Right atrium auricular region (tissue), 2 donors: ENCODE data around the gene WSB1. TPM values are rescaled to one million over a fixed set of nuclear protein-coding genes. Genes with fewer than 3 reads are reported as not detected.

ENCODE experiments used
- DNase-seq: peaks from one replicate; pipeline ENCODE4 v3.0.0-alpha.2; 2019; ENCODE audit warnings: low spot score
- H3K27ac ChIP-seq, 2 donors: fragments of 200-600 bp; sonication (generic); 1 replicate in 1 of 2; 2 replicates in 1 of 2; pipeline ENCODE4 v1.5.1; 2016 to 2019
- H3K27me3 ChIP-seq, 2 donors: fragments of 200-600 bp; sonication (generic); one replicate each; pipeline versions ENCODE4 v1.5.1 to v1.6.0; 2017 to 2019
- H3K36me3 ChIP-seq: fragments of 200-600 bp; sonication (generic); one replicate; pipeline ENCODE4 v1.5.1; 2016
- H3K4me1 ChIP-seq, 2 donors: fragments of 200-600 bp; sonication (generic); one replicate each; pipeline versions ENCODE4 v1.5.1 to v1.6.0; 2017 to 2019
- H3K4me3 ChIP-seq, 2 donors: fragments of 200-600 bp; sonication (generic); 1 replicate in 1 of 2; 2 replicates in 1 of 2; pipeline ENCODE4 v1.5.1; 2017 to 2019; ENCODE audit warnings: mild to moderate bottlenecking in 1 of 2, moderate library complexity in 1 of 2
- H3K9me3 ChIP-seq, 2 donors: fragments of 200-600 bp; sonication (generic); one replicate each; pipeline ENCODE4 v1.5.1; 2019
- CTCF ChIP-seq, 2 donors: fragments of 200-600 bp; sonication (generic); IDR thresholded peaks; one replicate each; pipeline ENCODE4 v1.5.1; 2019; ENCODE audit warnings: antibody characterized with exemption in 2 of 2
- total RNA-seq, 2 donors: library from RNA; depleted of rRNA; stranded (reverse); fragments of >200 nt; gene quantifications; one replicate each; pipeline ENCODE4 v1.1.0, GENCODE V29; 2016

Gene WSB1
- total RNA-seq, 2 donors from 2014 or later, result 38.0 to 44.7 TPM

DNA sequence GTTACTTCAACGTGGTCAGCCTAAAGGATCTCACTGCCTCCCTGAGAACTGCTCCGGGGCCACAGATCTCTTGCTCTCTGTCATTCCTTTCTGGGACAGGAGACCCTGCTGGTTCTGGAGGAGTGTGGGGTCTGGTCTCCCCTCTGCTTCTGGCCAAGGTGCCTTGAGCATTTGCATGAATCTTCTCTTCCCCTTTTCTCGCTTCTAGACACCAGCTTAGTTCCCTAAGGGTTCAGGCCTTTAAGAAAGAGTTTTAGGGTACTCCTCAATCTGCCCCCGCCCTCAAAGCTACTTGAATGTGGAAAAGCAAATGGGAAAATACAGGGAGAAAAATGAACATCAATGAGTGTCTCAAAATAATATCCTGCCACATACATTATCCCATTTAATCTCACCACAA is 48.1 kb downstream of the WSB1 start:
- Histone ChIP-seq H3K9me3 (no peaks in the 10 kb centered on the region), H3K27me3 (no peaks in the 10 kb centered on the region), H3K4me1 (peaks cover 0 to 32% of the 10 kb centered on the region in 2 donors), H3K36me3 (no peaks in the 10 kb centered on the region), H3K27ac (no peak overlapping the region), H3K4me3 (no peak overlapping the region)
- no peak for DNase-seq
- TF ChIP-seq CTCF (IDR thresholded peaks at IDR 0.05), result no peak

GRCh38 chr17:27343294-27343693 is 49.4 kb downstream of the WSB1 start:
- H3K9me3 ChIP-seq, result no peaks in the 10 kb centered on the region
- TF ChIP-seq CTCF (IDR thresholded peaks at IDR 0.05), result no peak
- H3K4me3 ChIP-seq, result no peak overlapping the region
- no peak overlapping the region for H3K27ac ChIP-seq
- H3K4me1 ChIP-seq, result peaks cover 0 to 33% of the 10 kb centered on the region in 2 donors
- no peaks in the 10 kb centered on the region for H3K27me3 ChIP-seq
- H3K36me3 ChIP-seq, result no peaks in the 10 kb centered on the region
- DNase-seq, result no peak

DNA sequence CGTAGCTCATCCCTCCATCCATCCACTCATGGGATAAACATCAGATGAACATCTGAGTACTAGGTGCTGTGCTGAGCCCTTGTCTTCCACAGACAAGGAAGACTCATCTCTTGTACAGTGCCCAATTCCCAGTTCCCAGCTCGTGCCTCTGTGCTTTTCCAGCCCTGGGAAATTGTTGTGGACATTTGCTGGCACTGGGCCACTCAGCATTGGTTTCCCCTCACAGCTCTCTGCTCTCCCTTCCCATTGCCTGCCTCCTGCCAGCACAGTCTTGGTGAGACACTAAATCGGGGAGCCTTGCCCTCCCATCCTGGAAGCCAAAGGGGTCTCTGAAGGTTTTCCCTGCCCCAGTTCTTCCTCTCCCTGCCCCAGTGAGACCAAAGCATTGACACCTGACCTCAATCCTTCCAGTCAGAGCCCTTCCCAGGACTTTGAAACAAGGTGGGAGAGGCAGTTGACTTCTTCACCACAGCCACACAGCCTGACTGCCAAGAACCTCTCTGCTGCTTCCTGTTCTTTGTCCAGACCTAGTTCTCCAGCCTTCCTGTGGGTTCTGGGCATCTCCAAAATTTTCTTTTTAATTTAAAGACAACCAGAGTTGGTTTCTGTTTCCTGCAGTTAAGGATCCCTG is 50.2 kb downstream of the WSB1 start:
- TF ChIP-seq CTCF (IDR thresholded peaks at IDR 0.05), result no peak
- DNase-seq, result no peak
- H3K36me3 ChIP-seq, result no peaks in the 10 kb centered on the region
- peaks cover 0 to 38% of the 10 kb centered on the region in 2 donors for H3K4me1 ChIP-seq
- no peaks in the 10 kb centered on the region for H3K27me3 ChIP-seq
- peak overlapping the region in 1 of 2 donors; percentile 13 for H3K27ac ChIP-seq
- H3K4me3 ChIP-seq, result no peak overlapping the region
- H3K9me3 ChIP-seq, result no peaks in the 10 kb centered on the region

DNA sequence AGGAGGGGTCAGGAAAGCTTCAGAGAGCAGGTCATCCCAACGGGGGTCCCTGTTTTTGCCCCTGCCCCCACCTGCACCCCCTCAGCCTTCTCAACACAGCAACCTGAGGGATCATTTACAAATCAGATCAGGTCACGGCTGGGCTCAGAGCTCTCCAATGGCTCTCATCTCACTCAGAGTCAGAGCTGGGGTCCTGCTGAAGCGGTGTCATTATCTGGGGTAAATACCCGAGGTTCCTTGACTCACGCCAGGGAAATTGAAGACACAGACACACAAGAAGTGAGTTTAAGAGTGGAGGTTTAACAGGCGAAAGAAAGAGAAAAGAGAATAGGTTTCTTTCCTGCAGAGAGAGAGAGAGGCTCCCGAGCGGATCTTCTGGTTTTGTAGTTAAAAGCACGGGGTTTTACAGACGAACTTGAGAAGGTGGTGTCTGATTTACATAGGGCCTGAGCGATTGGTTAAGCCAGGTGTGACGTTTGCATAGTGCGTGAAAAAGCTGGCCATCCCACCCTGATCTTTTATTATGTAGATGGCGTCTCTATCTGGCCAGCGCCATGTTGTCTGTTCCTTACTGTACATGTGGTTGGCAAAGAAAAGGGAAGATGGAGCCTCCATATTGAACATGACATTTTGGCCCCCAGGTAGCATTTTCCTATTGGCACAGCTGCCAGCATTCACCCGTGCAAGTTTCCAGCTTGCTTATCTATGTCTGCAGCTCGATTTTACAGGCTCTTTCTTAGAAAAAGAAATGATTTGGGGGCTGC is 51.4 kb downstream of the WSB1 start:
- Histone ChIP-seq H3K36me3 (no peaks in the 10 kb centered on the region), H3K27ac (peak overlapping the region in 1 of 2 donors; percentile 25), H3K4me1 (peaks cover 0 to 38% of the 10 kb centered on the region in 2 donors), H3K27me3 (no peaks in the 10 kb centered on the region), H3K4me3 (no peak overlapping the region), H3K9me3 (no peaks in the 10 kb centered on the region)
- DNase-seq, result no peak
- TF ChIP-seq CTCF (IDR thresholded peaks at IDR 0.05), result no peak

DNA sequence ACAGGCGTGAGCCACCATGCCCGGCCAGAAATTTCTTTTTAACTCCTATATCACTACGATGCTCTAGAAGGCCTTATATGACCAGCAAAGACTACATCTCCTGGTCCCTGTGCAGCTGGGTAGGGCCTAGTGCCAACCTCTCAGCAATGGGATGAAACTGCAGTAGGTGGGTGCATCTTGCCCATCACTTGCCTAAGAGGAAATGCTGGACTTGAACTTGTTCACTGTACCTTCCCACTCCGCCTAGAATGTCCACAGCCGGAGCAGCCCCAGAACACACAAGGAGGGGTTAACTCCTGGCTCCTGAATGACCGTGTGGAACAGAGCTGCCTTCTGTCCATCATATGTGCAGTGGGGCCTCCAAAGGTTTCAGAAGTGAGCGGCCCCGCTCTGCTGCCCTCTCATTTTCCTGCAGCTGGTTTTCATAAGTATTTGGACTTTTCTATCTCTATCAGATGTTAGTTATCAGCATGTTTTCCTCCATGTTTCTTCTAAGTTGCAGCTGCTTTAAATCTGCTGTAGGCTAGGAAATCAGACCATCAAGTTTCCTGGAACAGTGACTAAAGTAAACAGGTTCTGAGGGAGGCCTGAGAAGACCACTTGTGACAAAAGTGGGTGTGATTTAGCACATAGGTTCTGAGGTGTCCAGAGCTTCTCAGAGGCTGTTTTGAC is 52.5 kb downstream of the WSB1 start:
- H3K27ac ChIP-seq, result no peak overlapping the region
- H3K27me3 ChIP-seq, result no peaks in the 10 kb centered on the region
- H3K36me3 ChIP-seq, result no peaks in the 10 kb centered on the region
- peaks cover 0 to 31% of the 10 kb centered on the region in 2 donors for H3K4me1 ChIP-seq
- DNase-seq, result no peak
- TF ChIP-seq CTCF (IDR thresholded peaks at IDR 0.05), result no peak
- no peak overlapping the region for H3K4me3 ChIP-seq
- no peaks in the 10 kb centered on the region for H3K9me3 ChIP-seq
